GM21723 (cell line): ENCODE data around the gene TUBB2B.
"Not testable (repeated sequence)": the region's sequence is repeated elsewhere in the genome, so short reads cannot be mapped to it uniquely, and the experiment has no call there.

ENCODE experiments used
- ATAC-seq: cut with Tn5 transposase; IDR thresholded peaks from one replicate; pipeline ENCODE4 v1.9.1; 2021; ENCODE audit warnings: mild to moderate bottlenecking, moderate library complexity; ENCODE audit not compliant: unreplicated experiment

The TUBB2B gene

DNA sequence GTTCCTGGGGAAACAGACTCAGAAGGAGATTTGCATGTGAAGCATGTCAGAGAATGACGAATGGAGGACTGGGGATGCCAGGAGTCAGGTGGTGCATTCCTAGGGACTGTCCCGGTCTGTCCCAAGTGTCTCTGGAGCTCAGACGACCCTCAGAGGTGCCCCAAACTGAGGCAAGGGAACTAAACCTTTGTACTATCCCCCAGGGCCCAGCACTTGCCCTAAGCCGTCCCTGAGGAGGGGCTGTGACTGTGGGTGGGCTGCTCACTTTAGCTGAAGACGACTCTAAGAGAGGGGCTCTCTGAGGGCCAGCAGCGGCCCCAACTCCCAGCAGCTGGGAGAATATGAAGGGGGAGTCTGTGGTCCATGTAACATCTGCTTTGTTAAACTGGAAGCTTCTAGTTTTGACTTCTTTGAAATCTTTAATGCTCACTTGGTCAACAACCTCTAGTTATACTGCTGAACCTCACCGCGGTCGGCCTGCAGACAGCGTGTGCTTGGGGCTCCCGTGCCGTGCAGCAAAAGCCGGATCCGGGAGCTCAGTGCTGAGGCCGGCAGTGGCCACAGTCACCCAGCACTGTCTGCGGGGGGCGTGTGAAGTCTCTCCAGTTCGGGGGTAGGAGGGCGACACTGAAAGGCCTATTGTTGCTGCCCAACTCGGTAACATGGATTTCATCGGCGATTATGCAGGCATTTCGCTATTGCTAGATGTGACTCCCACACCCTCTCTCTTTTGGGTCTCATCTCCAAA is 34.2 kb downstream of the TUBB2B start:
- ATAC-seq, result no peak

DNA sequence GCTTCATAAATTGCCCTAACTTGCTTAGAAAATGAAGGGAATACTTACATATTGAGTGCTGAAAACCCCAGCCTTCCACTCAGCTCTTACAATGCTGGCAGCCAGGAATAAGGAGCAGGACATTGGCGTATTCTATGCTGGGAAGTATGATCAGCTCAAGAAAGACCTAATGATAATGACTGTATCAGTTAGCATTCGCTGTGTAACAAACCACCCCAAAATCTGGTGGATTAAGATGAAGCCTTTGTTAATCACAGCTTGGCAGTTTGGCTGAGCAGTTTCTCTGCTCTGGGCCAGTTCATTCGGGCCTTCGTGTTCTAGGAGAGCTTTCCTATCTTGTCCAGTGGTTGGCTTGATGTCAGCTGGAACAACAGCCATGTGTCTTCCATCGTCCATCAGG is 36.7 kb downstream of the TUBB2B start:
- no peak for ATAC-seq

DNA sequence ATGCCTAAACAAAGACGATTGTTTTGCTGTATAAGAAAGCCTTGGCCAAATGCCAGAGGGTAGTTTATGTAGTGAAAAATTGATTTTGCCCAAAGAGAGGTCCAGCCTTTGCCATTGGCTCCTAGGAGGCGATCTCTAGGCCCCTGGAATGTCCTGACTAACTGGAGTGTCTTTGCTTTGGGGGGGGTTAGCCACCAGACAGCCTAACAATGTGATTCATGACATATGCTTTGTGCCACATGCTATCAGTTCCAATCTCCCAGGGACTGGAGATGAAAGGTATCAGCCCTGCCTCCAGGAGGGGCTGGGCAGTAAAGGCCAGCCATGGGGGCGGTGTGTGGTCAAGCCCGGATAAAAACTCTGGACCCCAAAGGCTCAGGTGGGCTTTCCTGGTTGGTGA is 37.4 kb downstream of the TUBB2B start:
- ATAC-seq, result no peak

DNA sequence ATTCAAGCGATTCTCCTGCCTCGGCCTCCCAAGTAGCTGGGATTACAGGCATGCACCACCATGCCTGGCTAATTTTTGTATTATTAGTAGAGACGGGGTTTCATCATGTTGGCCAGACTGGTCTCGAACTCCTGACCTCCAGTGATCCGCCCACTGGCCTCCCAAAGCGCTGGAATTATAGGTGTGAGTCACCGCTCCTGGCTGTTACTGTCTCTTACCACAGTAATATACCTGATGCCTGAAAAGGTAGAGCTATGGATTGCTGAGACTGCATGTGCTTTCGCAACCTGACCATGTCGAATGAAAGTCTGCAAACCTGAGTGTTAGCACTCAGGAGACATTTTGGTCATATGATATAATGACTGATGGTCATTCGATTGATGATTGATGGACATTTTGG is 38.3 kb downstream of the TUBB2B start:
- ATAC-seq, result not testable (repeated sequence)

DNA sequence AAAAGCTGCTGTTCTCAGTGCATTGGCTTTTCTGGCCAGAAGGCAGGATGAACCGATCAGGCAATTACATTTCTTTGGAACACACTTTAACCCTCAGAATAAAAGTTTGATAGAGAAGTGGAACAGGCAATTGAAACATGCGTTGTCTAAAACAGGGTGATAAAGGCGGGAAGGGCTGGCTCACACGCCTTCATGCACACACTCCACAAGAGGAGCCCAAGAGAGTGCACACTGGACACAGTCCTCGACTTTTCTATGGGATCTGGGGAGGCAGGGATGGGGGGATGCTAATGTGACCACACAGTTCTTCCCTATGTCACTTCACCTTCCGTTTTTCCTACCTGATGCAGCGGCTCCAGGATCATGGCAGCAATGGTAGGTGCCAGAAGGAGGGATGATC is 39.2 kb downstream of the TUBB2B start:
- no peak for ATAC-seq

DNA sequence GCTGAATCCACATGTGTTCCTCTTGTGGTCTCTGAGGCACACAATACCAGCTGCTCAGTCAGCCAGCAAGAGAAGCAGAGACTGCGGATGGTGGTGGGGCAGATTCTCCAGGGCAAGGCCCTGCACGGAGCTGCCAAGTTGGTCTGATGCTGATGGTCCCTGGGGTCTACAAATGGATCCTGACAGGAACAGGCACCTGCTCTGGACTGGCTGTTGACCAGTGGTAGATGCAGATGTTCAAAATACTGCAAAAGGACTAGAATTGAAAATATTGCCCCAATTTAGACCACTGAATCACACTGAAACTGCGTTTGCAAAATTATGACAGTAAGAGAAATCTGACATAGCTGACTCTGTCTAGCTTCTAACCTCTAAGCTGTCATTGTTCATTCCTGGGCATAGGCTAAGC is 40.5 kb downstream of the TUBB2B start:
- ATAC-seq, result no peak

DNA sequence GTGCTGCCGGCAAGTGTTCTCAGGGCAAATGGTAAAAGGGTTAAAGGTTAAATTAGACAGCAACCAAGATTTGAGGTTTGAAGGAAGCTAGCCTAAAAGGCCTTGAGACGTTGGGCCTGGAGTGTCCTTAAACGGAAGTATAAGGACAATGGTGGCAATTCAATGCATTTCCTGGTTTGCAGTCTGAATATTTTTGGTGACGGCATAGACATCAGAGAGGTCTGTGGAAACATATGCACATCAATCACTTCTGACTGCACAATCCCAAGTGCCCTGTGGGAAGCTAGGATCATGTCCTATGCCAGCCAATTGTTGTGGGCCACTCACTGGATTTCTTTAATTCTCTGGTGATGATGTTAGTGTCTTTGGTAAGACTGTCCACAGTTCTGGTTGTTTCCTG is 44.4 kb downstream of the TUBB2B start:
- no peak for ATAC-seq

DNA sequence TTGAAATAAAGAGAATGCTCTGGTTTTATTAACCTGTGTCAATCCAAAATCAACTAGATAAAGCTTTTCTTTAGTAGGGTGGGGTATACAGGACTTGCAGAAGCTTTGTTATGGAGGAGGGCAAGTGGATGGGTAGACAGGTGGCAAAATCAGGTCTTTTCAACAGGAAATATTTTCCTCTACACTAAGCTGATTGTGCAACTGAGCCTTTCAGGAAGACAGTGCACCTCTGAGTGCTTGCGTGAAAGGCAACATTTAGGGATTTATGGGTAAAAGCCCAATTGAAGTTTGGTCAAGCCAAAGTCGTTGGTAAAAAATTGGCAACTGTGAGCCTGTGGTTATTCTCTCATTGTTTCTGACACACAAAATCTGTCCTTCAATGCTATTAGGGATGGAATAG is 46.3 kb downstream of the TUBB2B start:
- no peak for ATAC-seq

DNA sequence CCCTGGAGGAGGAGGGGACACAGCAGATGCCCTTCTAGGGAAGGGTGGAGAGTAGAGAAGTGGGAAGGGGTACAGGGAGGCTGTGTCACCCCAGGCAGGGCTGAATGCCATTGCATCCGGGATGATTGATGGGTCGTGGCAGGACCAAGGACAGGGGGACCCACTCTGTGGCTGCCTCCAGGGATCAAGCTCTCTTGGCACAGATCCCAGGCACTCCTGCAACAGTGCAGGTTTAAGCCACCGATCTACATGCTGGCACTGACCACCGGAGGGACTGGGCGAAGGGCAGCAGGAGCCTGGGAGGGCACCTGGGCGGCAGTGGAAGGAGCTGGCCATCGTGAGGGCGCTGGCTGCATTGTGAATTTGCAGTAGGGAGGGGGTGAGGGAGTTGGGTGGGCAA is 47.5 kb downstream of the TUBB2B start:
- ATAC-seq, result not testable (repeated sequence)

DNA sequence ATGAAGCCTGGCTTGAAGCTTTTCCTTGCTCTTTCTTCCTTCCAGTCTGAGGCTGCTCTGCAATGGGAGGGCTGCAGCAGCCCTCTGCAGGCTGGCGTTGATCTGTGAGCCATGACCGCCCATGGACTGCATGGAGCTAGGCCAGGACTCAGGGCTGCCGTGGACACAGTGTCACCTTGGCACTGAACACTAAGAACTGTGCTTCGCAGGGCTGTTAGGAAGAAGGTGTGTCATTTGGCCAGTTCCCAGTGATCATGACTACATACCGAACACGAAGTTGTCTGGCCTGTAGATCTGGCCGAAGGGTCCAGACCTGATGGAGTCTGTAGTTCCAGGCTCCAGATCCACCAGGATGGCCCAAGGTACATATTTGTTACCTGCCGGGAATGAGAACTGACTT is 48.8 kb downstream of the TUBB2B start:
- not testable (repeated sequence) for ATAC-seq

DNA sequence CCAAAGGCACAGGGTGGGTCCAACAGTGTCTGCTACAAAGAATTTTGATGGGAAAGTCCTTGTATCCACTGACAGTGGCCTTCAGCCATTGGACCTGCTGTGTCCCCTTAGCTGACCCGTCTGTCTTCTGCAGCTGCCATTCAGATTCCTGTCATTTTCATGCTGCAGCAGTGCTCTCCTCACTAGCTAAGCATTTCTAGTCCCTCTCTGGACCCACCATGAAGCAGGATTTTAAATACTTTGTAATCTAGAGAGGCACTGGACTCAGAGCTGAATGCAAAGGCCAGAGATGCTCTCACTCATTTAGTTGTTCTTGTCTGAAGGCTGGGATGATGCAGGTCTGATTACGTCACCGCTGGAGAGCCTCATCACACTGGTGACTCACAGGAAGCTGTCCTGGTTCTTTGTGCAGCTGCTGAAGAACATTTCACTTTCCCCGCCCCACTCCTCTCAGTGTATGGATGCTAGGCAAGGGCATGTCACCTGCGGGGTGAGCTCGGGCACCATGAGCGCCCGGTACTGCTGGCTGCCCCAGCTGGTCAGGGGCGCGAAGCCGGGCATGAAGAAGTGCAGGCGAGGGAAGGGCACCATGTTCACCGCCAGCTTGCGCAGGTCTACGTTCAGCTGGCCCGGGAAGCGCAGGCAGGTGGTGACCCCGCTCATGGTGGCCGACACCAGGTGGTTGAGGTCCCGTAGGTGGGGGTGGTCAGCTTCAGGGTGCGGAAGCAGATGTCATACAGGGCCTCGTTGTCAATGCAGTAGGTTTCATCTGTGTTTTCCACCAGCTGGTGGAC is 50.7 kb downstream of the TUBB2B start:
- no peak for ATAC-seq

DNA sequence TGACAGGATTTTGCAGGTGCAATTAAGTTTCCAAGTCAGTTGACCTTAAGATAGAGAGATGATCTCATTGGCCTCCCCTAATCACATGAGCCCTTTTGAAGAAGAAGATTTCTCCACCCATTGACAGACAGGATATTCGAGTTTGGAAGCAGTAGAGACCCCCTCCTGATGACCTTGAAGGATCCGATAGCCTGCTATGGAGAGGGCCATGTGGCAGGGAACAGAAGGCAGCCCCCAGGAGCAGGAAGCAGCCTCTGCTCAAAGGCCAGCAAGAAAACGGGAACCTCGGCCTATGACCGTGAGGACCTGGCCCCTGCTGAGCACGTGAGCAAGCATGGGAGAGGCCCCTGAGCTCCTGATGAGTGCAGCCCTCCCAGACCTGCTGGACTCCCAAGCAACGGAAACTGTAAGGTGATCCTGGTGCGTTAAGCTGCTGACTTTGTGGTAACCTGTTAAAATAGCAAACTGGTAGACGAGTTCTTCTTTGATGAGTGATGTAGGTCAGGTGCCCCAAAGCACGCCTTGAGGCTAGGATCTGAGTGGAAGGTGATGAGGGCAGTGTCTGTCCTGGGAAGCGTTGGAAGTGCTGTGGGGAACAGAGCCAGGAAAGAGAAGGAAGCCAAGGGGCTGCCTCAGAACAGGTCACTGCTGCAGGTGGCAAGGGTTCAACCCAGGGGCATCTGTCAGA is 51.6 kb downstream of the TUBB2B start:
- ATAC-seq, result no peak
